ENCODE measurements around the gene NEURL2.

The NEURL2 gene

DNA sequence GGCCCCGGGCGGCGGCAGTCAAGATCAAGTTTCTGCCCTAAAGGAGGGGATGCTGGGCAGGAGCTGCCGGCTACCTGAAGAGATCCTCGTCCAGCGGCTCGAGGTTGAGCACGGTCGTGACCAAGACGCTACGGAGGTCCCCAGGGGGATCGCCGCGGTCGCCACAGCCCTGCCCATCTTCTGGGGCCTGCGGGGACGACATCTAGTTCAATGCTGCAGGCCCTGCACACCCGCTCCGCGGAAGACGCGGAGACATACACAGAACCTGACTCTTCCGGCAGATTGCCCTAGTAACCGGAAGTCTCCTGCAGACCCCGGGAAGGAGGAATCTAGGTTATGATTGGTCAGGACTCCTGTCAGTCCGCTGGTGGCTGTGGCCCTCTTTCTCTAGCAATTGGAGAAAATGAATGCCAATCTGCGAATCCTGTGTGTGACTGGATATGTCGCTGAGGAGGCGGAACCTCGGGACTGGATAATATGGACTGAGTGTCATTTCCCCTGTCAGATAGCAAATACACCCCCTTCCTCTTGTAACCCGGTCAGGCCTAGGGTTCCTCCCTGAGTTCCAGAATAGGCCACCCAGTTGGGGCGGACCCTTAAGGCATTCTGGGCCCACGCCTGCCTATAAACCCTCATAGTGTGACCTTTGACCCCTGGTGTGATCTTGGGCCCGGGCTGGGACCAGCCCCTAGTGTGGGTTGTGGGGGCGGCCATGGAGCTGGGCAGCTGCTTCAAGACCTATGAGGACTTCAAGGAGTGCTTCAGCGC is 33.7 kb downstream of the NEURL2 start, which contains the start of the genes ACOT8 and ZSWIM3:
Gene ACOT8 (minus strand): TSS at position 279 of the 768 bp plus-strand sequence. CDS start 77 bp downstream, at position 202.
Gene ZSWIM3 (plus strand): TSS at position 501 of the 768 bp plus-strand sequence. CDS start 212 bp downstream, at position 713.
- DNase-seq, result peak; percentile 100
- no peaks in the 10 kb centered on the region for H3K36me3 ChIP-seq (replicated peaks; ENCODE audit: insufficient read depth, low read length)
- peak within 1 kb of the TSS; percentile 94 for H3K4me2 ChIP-seq (ENCODE audit: low read depth, low read length)
- peaks cover 36% of the 10 kb centered on the region for H3K79me2 ChIP-seq (ENCODE audit: low read length)
- peak within 1 kb of the TSS; percentile 81 for H3K9ac ChIP-seq (ENCODE audit: low read length)
- no peaks in the 10 kb centered on the region for H3K9me3 ChIP-seq (replicated peaks; ENCODE audit: insufficient read depth, low read length)
- TF ChIP-seq EZH2phosphoT487 (IDR thresholded peaks at IDR 0.05; ENCODE audit: low read length), result no peak
- TF ChIP-seq, protein P1, sequence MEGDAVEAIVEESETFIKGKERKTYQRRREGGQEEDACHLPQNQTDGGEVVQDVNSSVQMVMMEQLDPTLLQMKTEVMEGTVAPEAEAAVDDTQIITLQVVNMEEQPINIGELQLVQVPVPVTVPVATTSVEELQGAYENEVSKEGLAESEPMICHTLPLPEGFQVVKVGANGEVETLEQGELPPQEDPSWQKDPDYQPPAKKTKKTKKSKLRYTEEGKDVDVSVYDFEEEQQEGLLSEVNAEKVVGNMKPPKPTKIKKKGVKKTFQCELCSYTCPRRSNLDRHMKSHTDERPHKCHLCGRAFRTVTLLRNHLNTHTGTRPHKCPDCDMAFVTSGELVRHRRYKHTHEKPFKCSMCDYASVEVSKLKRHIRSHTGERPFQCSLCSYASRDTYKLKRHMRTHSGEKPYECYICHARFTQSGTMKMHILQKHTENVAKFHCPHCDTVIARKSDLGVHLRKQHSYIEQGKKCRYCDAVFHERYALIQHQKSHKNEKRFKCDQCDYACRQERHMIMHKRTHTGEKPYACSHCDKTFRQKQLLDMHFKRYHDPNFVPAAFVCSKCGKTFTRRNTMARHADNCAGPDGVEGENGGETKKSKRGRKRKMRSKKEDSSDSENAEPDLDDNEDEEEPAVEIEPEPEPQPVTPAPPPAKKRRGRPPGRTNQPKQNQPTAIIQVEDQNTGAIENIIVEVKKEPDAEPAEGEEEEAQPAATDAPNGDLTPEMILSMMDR (IDR thresholded peaks at IDR 0.05; ENCODE audit: low read length), result no peak
- no peak for TF ChIP-seq EZH2 (optimal IDR thresholded peaks at IDR 0.05; ENCODE audit: low read depth, low read length)
- peak within 1 kb of the TSS; percentile 96 for H2AFZ ChIP-seq (ENCODE audit: low read length)
- H3K4me3 ChIP-seq (ENCODE audit: low read length), result peak within 1 kb of the TSS; percentile 92
- H3F3A ChIP-seq (ENCODE audit: insufficient read depth, low read length), result no peaks in the 10 kb centered on the region
- H3K27ac ChIP-seq (ENCODE audit: low read length), result peak within 1 kb of the TSS; percentile 47; the same call in 1 of the 2 replicates
- no peaks in the 10 kb centered on the region for H4K20me1 ChIP-seq (ENCODE audit: insufficient read depth, low read length)
- H3K9me2 ChIP-seq (replicated peaks; ENCODE audit: insufficient read depth, low read length), result no peaks in the 10 kb centered on the region
- peaks cover 6% of the 10 kb centered on the region for H3K4me1 ChIP-seq (ENCODE audit: low read length)
- no peaks in the 10 kb centered on the region for H3K27me3 ChIP-seq (replicated peaks; ENCODE audit: insufficient read depth, low read length)

DNA sequence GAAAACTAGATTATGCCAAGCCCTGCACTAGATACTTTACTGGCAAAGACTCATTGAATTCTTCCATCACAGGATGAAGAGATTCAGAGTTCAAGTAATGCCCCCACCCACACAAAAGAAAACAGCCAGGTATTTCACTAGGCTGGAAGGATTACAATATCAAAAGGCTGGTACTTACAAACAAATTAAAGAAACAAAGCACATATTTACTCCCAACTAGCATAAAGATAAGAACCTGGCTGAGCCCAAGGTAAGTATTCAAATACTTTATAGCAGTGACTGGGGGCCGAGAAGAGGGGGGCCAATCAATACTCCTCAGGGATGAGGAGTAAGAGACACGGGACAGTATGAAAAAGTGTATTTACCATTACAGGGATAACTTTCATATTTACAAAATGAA is 37.5 kb downstream of the NEURL2 start:
- DNase-seq, result no peak
- Histone ChIP-seq H3K4me1 (ENCODE audit: low read length) (peaks cover 5% of the 10 kb centered on the region), H3K9me2 (replicated peaks; ENCODE audit: insufficient read depth, low read length) (no peaks in the 10 kb centered on the region), H2AFZ (ENCODE audit: low read length) (no peak overlapping the region), H3K9ac (ENCODE audit: low read length) (no peak overlapping the region), H3K9me3 (replicated peaks; ENCODE audit: insufficient read depth, low read length) (no peaks in the 10 kb centered on the region), H3K36me3 (replicated peaks; ENCODE audit: insufficient read depth, low read length) (no peaks in the 10 kb centered on the region), H3K27me3 (replicated peaks; ENCODE audit: insufficient read depth, low read length) (no peaks in the 10 kb centered on the region), H3F3A (ENCODE audit: insufficient read depth, low read length) (no peaks in the 10 kb centered on the region), H3K27ac (ENCODE audit: low read length) (no peak overlapping the region), H3K79me2 (ENCODE audit: low read length) (peaks cover 30% of the 10 kb centered on the region), H3K4me2 (ENCODE audit: low read depth, low read length) (no peak overlapping the region), H4K20me1 (ENCODE audit: insufficient read depth, low read length) (no peaks in the 10 kb centered on the region), H3K4me3 (ENCODE audit: low read length) (no peak overlapping the region)
- TF ChIP-seq EZH2 (optimal IDR thresholded peaks at IDR 0.05; ENCODE audit: low read depth, low read length) (no peak), EZH2phosphoT487 (IDR thresholded peaks at IDR 0.05; ENCODE audit: low read length) (no peak)
- TF ChIP-seq, protein P1 (IDR thresholded peaks at IDR 0.05; ENCODE audit: low read length), result no peak

DNA sequence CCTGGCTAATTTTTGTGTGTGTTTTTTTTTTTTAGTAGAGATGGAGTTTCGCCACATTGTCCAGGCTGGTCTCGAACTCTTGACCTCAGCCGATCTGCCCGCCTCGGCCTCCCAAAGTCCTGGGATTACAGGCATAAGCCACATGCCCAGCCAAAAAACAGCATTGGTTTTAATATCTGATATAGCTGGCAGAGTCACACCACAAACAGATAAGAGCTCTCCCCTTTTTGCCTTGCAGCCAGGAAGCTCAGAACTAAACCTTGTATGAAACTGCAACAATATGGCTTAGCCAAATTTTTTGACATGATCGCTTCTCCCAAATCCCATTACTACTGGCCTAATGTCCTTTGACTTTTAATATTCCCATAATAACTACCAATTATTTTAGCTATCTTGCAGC is 38.7 kb downstream of the NEURL2 start:
- DNase-seq, result no peak
- TF ChIP-seq EZH2 (optimal IDR thresholded peaks at IDR 0.05; ENCODE audit: low read depth, low read length) (no peak), EZH2phosphoT487 (IDR thresholded peaks at IDR 0.05; ENCODE audit: low read length) (no peak)
- TF ChIP-seq, protein P1 (IDR thresholded peaks at IDR 0.05; ENCODE audit: low read length), result no peak
- H4K20me1 ChIP-seq (ENCODE audit: insufficient read depth, low read length), result no peaks in the 10 kb centered on the region
- H3K79me2 ChIP-seq (ENCODE audit: low read length), result peaks cover 24% of the 10 kb centered on the region
- no peaks in the 10 kb centered on the region for H3K27me3 ChIP-seq (replicated peaks; ENCODE audit: insufficient read depth, low read length)
- no peaks in the 10 kb centered on the region for H3F3A ChIP-seq (ENCODE audit: insufficient read depth, low read length)
- no peaks in the 10 kb centered on the region; the same call in 1 of the 2 replicates for H3K4me1 ChIP-seq (ENCODE audit: low read length)
- H3K27ac ChIP-seq (ENCODE audit: low read length), result no peak overlapping the region
- no peak overlapping the region for H3K4me2 ChIP-seq (ENCODE audit: low read depth, low read length)
- no peak overlapping the region for H3K4me3 ChIP-seq (ENCODE audit: low read length)
- no peaks in the 10 kb centered on the region for H3K36me3 ChIP-seq (replicated peaks; ENCODE audit: insufficient read depth, low read length)
- H2AFZ ChIP-seq (ENCODE audit: low read length), result no peak overlapping the region
- no peaks in the 10 kb centered on the region for H3K9me2 ChIP-seq (replicated peaks; ENCODE audit: insufficient read depth, low read length)
- no peaks in the 10 kb centered on the region for H3K9me3 ChIP-seq (replicated peaks; ENCODE audit: insufficient read depth, low read length)
- no peak overlapping the region for H3K9ac ChIP-seq (ENCODE audit: low read length)
